Left ventricle myocardium superior (tissue), 1 donor: ENCODE measurements around the gene KCNQ2. TPM values are rescaled to one million over a fixed set of nuclear protein-coding genes. Genes with fewer than 3 reads are reported as not detected.

Experiments used
- ATAC-seq: fragments of 200-7000 bp; cut with Tn5 transposase; one replicate; pipeline ENCODE4 v1.9.1; 2020; ENCODE audit warnings: mild to moderate bottlenecking, moderate library complexity
- DNase-seq: peaks from one replicate; pipeline ENCODE4 v3.0.0-alpha.2; 2020
- intact Hi-C: fragments of 100-400 bp; cut with micrococcal nuclease; formaldehyde crosslinking; loops from one replicate; pipeline ENCODE4 v1.11.0; 2022
- total RNA-seq: library from RNA; stranded (reverse); fragmentation: NEBNext Ultra II Directional; extraction: Animal tissue kit (Norgen Biotek cat#: 25700); gene quantifications from one replicate; pipeline ENCODE4 v1.2.1, GENCODE V29; 2021
- donor health status: DM: no; HTN: yes; CAD: no; lungs with severe emphysema.

KCNQ2 gene
- total RNA-seq, 1 donor from 2014 or later: 0.52 TPM

DNA sequence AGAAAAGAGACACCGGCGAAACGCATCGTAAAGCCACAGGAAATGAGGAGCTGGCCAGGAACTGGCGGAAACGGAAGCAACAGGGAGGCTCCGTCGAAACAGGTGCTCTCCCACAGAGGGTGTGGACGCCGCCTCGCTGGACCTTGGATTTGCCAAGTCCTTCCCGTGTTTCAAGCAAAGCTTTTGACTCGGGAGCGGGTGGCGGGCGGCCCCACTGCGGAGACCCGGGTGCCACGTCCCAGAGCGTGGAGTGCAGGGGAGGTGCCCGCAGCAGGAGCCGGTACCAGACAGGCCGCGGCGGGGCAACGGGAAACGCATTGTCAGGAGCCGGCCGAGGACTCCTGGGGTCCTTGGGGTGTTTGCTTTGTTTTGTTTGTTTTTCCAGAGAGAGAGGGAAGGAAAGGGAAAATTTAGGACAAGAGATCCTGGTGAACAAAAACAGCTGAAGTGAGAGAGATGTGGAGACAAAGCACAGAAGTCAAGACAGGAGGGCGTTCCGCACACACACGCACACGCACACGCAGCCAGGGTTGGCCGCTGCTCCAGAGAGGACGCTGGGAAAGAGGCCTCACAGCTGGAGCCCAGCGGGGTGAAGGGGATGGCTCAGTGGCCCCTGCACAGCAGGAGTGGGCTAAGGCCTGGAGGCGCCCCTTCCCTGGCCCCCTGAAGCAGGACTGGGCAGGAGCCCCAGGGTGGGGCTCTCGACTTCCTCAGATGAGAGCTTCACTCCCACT is 60.4 kb downstream of the KCNQ2 start:
- no peak for DNase-seq
- ATAC-seq: no peak
- intact Hi-C loops: no loop called here

DNA sequence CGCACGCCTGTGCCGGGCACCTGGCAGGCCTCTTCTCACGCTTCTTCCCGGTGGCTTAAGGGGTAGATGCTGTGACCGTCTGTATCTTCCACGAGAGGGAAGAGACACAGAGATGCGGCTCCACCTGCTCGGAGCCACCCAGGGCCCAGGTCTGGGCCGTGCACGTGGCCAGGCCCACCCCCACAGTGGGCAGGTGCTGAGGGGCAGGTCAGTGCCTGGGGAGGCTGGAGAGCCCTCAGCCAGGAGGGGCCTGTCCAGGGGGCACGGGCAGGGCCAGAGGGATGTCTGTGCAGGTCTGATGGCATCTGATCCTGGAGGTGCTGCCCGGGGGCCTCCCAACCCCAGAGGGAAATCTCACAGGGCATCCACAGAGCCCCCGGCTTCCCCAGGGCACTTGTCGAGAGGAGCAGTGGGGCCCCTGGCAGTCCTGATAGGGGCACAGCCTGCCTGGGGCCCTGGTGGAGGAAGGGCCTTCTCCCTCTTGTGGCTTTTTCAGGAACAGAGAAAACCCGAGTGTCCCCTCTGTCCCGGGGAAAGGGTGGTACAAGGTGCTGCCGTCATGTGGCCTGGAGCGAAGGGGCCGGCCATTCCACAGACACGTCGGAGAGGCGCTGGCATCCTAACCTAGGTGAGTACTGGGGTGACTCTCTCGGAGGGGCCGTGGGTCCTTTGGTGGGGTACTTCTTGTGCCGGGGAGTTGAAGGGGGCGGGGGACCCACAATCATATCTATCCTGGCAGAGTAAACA is 61.1 kb downstream of the KCNQ2 start:
- intact Hi-C loops: no loop called here
- DNase-seq (no peak), ATAC-seq (no peak)

DNA sequence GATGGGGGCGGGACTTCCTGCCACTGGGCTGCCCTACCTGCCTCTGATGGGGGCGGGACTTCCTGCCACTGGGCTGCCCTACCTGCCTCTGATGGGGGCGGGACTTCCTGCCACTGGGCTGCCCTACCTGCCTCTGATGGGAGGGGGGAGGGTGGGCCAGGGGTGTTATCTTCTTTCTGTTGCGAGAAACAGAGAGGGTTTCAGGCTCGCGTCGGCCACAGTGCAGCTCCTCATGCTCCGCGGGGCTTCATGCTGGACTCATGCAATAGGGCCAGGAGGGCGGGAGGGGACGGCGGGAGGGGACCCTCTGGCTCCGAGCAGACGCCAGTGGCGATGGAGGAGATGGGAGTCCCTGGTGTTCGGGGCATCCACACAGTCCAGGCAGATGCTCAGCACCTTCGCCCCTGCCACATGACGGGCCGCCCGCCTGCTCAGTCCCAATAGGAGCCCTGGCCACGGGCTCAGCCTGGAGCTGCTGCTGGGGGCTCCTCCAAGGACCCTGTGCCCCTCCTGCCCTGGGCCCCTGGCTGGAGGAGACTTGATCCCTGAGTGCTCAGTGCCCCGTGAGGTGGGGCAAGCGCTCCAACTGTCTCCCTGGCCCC is 62.5 kb downstream of the KCNQ2 start:
- DNase-seq (no peak), ATAC-seq (no peak)
- intact Hi-C loops: no loop called here

- DNase-seq: no peak
- ATAC-seq: no peak
- intact Hi-C loops: no loop called here
These were observed 63.2 kb downstream of the KCNQ2 start for GRCh38 chr20:63409066-63409833.

DNA sequence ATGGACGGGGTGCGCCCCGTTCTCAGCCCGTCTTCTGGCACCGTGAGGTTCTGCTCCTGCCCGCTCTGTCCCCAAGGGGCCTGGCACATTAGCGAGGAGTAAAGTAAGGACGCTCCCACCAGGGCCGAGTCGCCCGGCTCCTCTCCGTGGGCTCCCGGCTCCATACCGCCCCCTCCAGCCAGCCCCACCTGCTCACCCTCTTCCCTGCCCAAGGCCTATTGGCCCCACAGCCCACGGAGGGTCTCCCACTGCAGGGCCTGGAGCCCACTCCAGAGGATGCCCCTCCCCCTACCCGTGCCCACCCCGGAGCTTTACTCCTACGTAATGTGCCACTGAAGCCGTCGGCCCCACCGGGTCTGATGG is 63.8 kb downstream of the KCNQ2 start:
- ATAC-seq (no peak), DNase-seq (no peak)

GRCh38 chr20:63407928-63408683 is 64.3 kb downstream of the KCNQ2 start:
- DNase-seq (no peak), ATAC-seq (no peak)
- intact Hi-C loops: no loop called here

More for the DNA sequence above, 63.8 kb downstream of the KCNQ2 start:
- intact Hi-C loops: no loop called here

GRCh38 chr20:63406617-63407245 is 65.7 kb downstream of the KCNQ2 start:
- ATAC-seq: no peak
- intact Hi-C loops: no loop called here
- no peak for DNase-seq

DNA sequence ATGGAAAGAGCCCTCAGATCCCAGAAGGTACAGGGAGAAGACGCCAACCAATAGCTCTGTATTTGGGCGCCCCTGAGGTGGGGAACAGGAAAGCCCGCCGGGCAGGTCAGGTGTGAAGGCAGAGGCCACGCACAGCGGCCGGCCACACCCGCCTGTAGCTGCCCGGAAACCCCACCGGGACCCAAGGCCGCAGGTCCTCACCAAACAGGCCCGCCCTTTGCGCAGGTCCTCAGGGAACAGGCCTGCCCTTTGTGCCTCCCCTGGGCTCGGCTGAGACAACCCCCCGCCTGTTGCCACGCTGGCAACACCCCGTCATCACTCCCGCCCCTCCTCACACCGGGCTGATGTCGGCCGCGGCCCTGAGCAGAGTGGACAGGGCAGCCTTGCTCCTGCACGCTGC is 66.4 kb downstream of the KCNQ2 start:
- ATAC-seq (no peak), DNase-seq (no peak)
- intact Hi-C loops: no loop called here

DNA sequence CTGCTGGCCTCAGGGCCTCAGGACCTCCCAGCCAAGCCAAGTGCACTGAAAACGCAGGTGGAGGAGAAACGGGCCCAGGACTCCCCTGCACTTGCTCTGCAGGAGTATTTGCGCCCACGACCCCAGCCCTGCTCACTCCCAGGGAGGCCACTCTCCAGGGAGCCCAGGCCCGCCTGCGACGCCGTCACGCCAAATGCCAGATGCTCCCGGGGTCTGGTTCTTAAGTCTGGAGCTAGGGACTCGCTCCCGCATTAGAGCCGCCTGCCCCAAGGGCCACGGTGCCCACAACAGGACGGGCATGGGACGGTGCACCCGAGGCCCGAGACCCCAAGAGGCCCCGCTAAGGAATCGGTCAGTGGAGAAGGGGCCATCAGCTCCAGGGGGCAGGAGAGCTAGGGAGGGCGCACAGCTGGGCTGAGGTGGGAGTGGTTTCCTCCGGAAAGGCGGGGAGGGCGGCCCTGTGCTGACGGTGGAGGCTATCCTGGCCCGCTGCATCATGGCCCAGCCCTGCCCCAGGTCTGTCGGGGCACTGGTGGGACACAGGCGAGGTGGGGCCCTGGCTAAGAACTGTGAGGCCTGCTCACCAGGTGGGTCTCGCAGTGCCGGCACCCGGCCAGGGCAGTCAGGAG is 67.2 kb downstream of the KCNQ2 start:
- ATAC-seq: no peak
- DNase-seq: no peak
- intact Hi-C loops: no loop called here

DNA sequence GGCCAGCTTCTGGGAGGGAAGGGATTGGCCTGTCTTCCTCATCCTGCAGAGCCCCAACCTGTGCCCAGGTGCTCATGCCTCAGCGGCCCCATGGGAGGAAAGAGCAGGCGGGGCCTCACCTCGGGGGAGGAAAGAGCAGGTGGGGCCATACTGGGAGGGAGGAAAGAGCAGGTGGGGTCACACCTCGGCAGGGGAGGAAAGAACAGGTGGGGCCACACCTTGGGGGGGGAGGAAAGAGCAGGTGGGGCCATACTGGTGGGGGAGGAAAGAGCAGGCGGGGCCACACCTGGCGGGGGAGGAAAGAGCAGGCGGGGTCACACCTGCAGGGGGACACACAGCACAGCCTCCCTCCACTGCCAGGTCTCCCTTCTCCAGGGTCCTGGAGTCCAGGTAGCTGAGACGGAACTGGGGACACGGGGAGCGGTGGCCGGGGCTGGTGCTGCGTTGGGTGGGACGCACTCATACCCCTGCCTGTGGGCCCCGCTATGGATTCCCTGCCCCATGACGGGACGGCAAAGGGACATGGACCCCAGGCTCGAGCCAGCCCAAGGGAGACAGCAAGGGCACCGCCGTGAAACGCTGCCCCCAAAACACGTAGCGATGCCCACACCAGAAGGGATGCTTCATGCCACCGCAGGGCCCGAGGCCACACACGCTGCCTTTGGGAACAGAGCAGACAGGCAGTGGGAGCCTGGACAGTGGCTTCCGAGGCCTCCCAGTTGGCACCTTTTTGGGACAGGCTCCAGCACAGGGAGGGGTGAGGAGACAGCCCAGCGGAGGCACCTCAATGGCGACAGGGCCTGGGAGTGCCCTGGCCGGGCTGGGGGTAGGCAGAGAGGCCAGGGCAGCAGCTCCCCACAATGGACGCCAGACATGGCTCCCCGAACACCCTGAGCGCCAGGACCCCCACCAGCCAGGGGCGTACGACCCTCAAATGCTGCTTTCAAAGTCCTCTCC is 68.0 kb downstream of the KCNQ2 start:
- intact Hi-C loops: no loop called here
- ATAC-seq (no peak), DNase-seq (no peak)

DNA sequence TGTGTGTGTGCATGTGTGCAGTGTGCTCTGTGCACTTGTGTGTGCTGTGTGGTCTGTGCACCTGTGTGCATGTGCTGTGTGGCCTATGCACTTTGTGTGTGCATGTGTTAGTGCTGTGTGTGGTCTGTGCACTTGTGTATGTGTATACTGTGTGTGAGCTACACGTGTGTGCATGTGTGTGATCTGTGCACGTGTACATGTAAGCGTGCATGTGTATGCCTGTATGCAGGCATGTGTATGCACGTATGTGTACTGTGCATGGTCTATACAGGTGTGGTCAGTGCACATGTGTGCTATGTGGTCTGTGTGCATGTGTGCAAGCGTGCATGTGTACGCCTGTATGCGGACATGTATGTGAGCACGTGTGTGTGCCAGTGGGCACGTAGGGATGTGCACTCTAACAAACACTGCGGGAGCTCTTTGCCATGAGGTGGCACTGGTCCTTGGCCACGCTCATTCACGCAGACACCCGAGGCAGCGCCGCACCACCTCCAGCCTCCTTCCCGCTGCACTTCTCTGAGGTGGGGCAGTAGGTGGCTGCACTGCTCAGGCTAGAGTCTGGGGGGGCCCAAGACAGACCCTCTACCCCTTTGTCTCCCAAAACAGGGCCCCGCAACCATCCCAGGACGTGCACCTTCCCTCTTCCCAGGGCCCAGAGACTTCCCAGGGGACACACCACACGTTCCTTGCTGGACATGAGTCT is 68.9 kb downstream of the KCNQ2 start:
- ATAC-seq (no peak), DNase-seq (no peak)
- intact Hi-C loops: no loop called here

- ATAC-seq: no peak
- no peak for DNase-seq
These were observed 69.6 kb downstream of the KCNQ2 start for GRCh38 chr20:63402860-63403220.

DNA sequence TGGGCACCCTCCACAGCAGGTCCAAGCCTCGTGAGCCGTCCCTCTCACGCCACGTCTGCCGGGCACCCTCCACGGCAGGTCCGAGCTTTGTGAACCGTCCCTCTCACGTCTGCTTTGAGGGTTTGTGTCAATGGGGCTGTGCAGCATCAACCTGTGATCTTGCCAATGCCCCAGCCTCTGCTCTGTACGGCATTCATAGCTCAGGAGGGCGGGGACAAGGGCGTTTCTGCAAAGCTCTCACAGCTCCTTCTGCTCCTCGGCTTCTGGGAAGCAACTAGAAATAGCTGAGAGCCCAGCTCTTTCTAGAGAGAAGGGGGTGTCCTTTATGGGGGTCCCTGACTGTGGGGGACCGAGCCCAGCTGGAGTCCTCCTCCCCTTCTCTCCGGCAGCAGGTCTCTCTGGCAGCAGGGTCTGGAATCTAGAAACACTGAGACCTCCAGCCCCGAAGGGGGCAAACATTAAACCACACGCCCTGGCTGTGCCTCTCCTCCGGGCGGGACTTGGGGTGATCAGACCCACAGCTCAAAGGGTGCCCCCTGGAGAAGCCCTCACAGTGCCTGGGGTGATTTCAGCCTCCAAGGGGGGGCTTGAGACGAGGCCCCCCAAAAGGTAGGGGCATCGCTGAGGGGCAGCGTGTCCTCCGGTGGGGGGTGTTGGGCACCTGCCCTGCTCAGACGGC is 70.1 kb downstream of the KCNQ2 start:
- DNase-seq (no peak), ATAC-seq (no peak)
- intact Hi-C loops: no loop called here

More at GRCh38 chr20:63402860-63403220, 69.6 kb downstream of the KCNQ2 start:
- intact Hi-C loops: no loop called here

GRCh38 chr20:63401384-63402110 is 70.9 kb downstream of the KCNQ2 start:
- intact Hi-C loops: no loop called here
- no peak for DNase-seq
- ATAC-seq: no peak

DNA sequence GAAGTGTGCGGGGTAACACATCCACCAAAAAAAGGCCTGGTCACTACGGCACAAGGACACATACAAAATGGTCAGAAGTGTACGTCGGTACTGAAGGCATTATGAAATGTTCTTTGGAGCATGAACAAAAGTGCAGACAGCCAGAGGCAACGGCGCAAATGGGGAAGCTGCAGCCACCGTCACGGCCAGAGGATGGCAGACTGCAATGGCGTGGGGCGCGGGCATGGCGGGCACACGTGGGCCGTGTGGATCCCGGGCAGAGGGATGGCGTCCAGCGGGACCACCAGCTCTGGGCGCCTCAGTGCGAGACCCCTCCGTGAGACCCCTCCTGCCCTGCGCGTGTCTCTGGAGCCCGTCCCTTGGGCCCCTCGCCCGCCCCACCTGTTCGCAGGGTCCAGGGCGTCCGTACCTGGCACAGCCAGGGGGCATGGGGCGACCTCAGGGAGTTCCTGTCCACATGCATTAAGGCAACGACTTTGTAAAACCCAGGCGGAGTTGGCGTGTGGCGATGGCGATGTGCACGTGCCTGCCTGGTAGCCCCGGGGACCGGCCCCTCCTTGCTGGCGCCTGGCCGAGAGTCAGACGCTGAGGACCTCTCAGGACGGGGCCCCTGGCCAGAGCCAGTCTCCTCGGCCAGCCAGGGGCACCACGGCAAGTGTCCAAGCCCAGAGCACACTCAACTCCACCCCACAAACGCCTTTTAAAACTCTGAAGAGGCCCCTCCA is 71.8 kb downstream of the KCNQ2 start:
- DNase-seq (no peak), ATAC-seq (no peak)
- intact Hi-C loops: no loop called here
